ENCODE measurements around the gene VSIG10L2. TPM values are rescaled to one million over a fixed set of nuclear protein-coding genes. Genes with fewer than 3 reads are reported as not detected.

Gene VSIG10L2
- total and polyA plus RNA-seq, 2 donors, result 0.08 to 0.48 TPM

DNA sequence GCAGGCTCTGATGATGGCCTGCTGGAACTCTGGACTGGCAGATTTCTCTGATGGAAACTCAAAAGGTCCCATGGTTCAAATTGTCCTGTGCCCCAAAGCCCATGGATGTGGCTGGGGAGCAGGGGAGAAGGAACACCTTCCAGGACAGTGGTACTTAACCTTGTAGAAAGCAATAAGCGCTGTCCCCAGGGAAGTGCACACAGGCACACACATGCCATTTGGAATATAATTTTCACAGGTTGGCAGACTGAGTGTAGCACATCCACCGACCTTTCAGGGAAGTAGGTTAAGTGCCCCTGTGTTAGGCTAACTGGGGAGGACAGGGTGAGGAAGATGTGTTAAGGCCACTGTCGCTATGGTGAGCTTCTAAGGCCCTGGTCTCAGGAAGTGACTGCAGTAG is 23.7 kb upstream of the VSIG10L2 start:
- whole genome bisulfite sequencing, result 74% methylated on average over 3 of the region's 3 CpGs
- Histone ChIP-seq H3K36me3 (ENCODE audit: insufficient read depth) (no peaks in the 10 kb centered on the region), H3K27ac (ENCODE audit: low read depth) (no peak overlapping the region), H3K4me3 (ENCODE audit: low read depth, low read length) (no peak overlapping the region), H3K4me1 (ENCODE audit: insufficient read depth) (no peaks in the 10 kb centered on the region)
- no peak for DNase-seq (ENCODE audit: extremely low spot score)

DNA sequence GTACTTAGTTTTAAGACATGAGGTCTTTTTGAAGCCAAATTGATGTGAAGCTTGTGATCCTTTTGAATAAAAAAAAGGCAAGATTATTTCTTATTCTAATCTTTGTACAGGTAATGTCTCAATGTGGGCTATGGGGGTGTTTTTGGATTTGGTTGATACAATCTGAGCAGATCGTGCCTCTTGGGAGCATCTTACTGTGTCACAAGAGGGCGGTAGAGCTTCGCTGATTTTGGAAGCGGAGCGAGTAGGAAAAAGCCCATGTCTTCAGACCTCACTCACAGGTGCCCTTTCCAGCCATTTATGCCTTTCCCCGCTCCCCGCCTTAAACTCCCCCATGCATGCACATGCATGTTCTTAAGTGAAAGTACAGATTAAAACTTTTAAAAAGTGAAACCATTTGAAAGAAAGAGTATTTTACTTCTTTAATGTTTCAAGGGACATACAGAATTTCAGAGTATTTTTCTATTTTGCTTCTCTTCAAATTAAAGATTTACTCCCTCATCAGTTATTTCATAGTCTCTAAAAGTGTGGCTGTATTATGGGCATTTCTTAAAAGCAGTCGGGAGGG is 22.7 kb upstream of the VSIG10L2 start:
- no peak overlapping the region for H3K4me3 ChIP-seq (ENCODE audit: low read depth, low read length)
- DNase-seq (ENCODE audit: extremely low spot score), result no peak
- no peak overlapping the region for H3K27ac ChIP-seq (ENCODE audit: low read depth)
- H3K4me1 ChIP-seq (ENCODE audit: insufficient read depth), result no peaks in the 10 kb centered on the region
- H3K36me3 ChIP-seq (ENCODE audit: insufficient read depth), result no peaks in the 10 kb centered on the region
- WGBS, result 7% methylated on average over 8 of the region's 8 CpGs

GRCh38 chr11:125923633-125924032 is 22.2 kb upstream of the VSIG10L2 start:
- Histone ChIP-seq H3K4me1 (ENCODE audit: insufficient read depth) (no peaks in the 10 kb centered on the region), H3K36me3 (ENCODE audit: insufficient read depth) (no peaks in the 10 kb centered on the region), H3K27ac (ENCODE audit: low read depth) (no peak overlapping the region), H3K4me3 (ENCODE audit: low read depth, low read length) (no peak overlapping the region)
- 95% methylated on average over 8 of the region's 8 CpGs for WGBS
- DNase-seq (ENCODE audit: extremely low spot score), result no peak

DNA sequence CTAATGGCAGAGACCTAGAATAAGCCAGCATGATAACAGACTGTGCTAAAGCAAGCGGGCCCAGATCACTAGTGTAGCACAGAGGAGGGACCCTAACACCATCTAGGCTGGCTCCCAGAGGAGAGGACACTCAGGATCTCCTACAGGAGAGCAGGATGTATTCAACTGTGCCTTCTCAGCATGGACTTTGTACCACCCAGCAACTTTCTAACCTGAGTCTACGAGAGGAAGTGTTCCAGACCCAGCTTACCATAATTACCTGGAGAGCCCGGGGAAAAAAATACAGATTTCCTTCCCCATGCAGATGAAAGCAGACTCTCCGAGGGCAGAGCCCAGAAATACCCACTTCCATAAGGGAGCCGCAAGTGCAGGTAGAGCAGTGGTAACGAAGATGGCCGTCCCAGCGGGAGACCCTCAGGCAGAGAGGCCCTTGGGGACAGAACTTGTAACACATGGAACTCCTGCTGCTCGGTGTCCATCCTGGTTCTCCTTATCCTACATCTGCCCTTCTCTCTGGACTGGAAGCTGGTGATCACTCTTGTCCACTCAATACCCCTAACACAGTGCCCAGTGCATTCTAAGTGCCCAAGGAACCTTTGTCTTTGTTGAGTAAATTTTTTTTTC is 21.3 kb upstream of the VSIG10L2 start:
- 92% methylated on average over 9 of the region's 9 CpGs for WGBS
- DNase-seq (ENCODE audit: extremely low spot score), result no peak
- no peak overlapping the region for H3K4me3 ChIP-seq (ENCODE audit: low read depth, low read length)
- no peaks in the 10 kb centered on the region for H3K4me1 ChIP-seq (ENCODE audit: insufficient read depth)
- H3K27ac ChIP-seq (ENCODE audit: low read depth), result no peak overlapping the region
- no peaks in the 10 kb centered on the region for H3K36me3 ChIP-seq (ENCODE audit: insufficient read depth)

DNA sequence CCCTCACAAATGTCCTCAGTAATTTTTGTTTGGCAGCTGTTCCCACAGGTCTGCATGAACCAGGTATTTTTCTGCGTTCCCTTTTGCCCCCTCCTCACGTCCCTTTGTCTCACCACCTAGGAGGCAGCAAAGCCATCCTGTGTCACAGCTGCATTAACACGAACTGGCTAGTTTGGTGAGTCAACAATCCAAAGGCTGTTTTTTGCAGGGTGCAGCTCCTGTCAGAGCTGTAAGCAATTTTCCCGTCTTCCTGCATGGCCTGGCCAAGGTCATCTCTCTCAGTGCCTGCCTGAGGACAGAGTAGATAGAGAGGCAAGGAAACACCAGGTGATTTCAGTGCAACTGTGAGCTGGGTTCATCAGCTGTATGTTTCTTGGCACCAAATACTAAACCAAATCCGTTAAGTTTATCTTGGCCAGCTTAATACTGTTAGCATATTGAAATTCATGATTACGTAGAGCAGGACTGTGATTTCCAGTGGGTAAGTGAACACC is 20.6 kb upstream of the VSIG10L2 start:
- no peak for DNase-seq (ENCODE audit: extremely low spot score)
- no peaks in the 10 kb centered on the region for H3K36me3 ChIP-seq (ENCODE audit: insufficient read depth)
- H3K4me3 ChIP-seq (ENCODE audit: low read depth, low read length), result no peak overlapping the region
- H3K4me1 ChIP-seq (ENCODE audit: insufficient read depth), result no peaks in the 10 kb centered on the region
- 54% methylated on average over 6 of the region's 6 CpGs for WGBS
- no peak overlapping the region for H3K27ac ChIP-seq (ENCODE audit: low read depth)

DNA sequence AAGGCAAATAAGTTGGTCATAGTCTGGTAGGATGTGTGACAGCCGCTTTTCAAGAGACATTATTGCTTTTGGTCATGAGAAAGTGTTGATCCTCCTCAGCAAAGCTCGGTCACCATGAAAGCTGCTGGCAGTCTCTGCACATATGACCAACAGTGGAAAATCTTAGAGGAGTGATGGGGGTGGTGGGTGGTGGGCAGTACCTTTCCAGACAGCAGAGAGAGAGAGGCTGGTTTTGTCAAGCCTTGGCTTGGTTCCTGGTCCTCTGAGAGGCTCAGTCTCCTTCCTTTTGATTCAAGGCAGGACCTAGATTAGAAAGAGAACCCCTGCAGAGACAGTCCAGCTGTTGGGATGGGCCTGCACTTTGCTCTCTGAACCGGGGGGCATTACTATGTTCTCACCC is 20.0 kb upstream of the VSIG10L2 start:
- Histone ChIP-seq H3K4me3 (ENCODE audit: low read depth, low read length) (no peak overlapping the region), H3K4me1 (ENCODE audit: insufficient read depth) (no peaks in the 10 kb centered on the region), H3K36me3 (ENCODE audit: insufficient read depth) (no peaks in the 10 kb centered on the region), H3K27ac (ENCODE audit: low read depth) (no peak overlapping the region)
- DNase-seq (ENCODE audit: extremely low spot score), result no peak
- WGBS, result 65% methylated on average over 3 of the region's 3 CpGs

- Histone ChIP-seq H3K27ac (ENCODE audit: low read depth) (no peak overlapping the region), H3K36me3 (ENCODE audit: insufficient read depth) (no peaks in the 10 kb centered on the region), H3K4me1 (ENCODE audit: insufficient read depth) (no peaks in the 10 kb centered on the region), H3K4me3 (ENCODE audit: low read depth, low read length) (no peak overlapping the region)
- WGBS, result 93% methylated on average over 12 of the region's 12 CpGs
- DNase-seq (ENCODE audit: extremely low spot score), result no peak
Measured at GRCh38 chr11:125926682-125927081, 19.2 kb upstream of the VSIG10L2 start.

DNA sequence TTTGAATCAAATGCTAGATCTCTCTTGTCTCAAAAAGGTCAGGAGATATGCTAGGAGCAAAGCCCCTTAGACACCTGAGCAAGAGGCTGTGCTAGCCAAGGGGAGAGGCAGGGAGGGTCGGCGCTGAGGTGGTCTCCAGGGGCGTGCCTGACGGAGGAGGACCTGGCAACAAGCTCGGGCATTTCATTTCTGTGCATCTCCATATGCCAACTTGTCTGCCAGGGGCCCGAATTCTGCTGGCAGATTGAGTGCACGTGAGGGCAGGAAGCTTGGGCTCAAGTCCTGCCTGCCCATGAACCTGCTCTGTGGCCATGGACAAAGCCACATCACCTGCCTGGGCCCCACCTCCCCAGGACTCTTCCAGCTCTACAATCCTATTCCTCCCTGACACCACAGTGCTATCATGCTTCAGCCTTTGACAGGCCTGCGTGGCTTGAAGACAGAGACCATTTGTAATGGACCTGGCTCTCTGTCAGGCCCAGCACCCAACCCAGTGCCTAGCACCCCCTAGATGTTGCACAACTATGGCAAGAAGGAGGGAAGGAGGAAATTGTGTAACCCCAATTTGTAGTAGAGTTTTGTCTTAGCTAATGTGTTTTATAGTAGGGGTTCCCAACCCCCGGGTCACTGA is 16.3 kb upstream of the VSIG10L2 start:
- Histone ChIP-seq H3K4me1 (ENCODE audit: insufficient read depth) (no peaks in the 10 kb centered on the region), H3K36me3 (ENCODE audit: insufficient read depth) (no peaks in the 10 kb centered on the region), H3K27ac (ENCODE audit: low read depth) (no peak overlapping the region), H3K4me3 (ENCODE audit: low read depth, low read length) (no peak overlapping the region)
- 81% methylated on average over 9 of the region's 9 CpGs for WGBS
- no peak for DNase-seq (ENCODE audit: extremely low spot score)

GRCh38 chr11:125930076-125930450 is 15.8 kb upstream of the VSIG10L2 start:
- Histone ChIP-seq H3K4me1 (ENCODE audit: insufficient read depth) (no peaks in the 10 kb centered on the region), H3K27ac (ENCODE audit: low read depth) (no peak overlapping the region), H3K4me3 (ENCODE audit: low read depth, low read length) (no peak overlapping the region), H3K36me3 (ENCODE audit: insufficient read depth) (no peaks in the 10 kb centered on the region)
- DNase-seq (ENCODE audit: extremely low spot score), result no peak
- WGBS, result 89% methylated on average over 11 of the region's 11 CpGs

- 69% methylated on average over 3 of the region's 3 CpGs for WGBS
- Histone ChIP-seq H3K4me1 (ENCODE audit: insufficient read depth) (no peaks in the 10 kb centered on the region), H3K36me3 (ENCODE audit: insufficient read depth) (no peaks in the 10 kb centered on the region), H3K4me3 (ENCODE audit: low read depth, low read length) (no peak overlapping the region), H3K27ac (ENCODE audit: low read depth) (no peak overlapping the region)
- DNase-seq (ENCODE audit: extremely low spot score), result no peak
Measured at GRCh38 chr11:125931116-125931515, 14.7 kb upstream of the VSIG10L2 start.

GRCh38 chr11:125931668-125932067 is 14.2 kb upstream of the VSIG10L2 start:
- Histone ChIP-seq H3K4me3 (ENCODE audit: low read depth, low read length) (no peak overlapping the region), H3K4me1 (ENCODE audit: insufficient read depth) (no peaks in the 10 kb centered on the region), H3K36me3 (ENCODE audit: insufficient read depth) (no peaks in the 10 kb centered on the region), H3K27ac (ENCODE audit: low read depth) (no peak overlapping the region)
- WGBS, result 42% methylated on average over 6 of the region's 6 CpGs
- DNase-seq (ENCODE audit: extremely low spot score), result peak; percentile 60

GRCh38 chr11:125932301-125932700 is 13.5 kb upstream of the VSIG10L2 start:
- Histone ChIP-seq H3K4me3 (ENCODE audit: low read depth, low read length) (no peak overlapping the region), H3K27ac (ENCODE audit: low read depth) (no peak overlapping the region), H3K4me1 (ENCODE audit: insufficient read depth) (no peaks in the 10 kb centered on the region), H3K36me3 (ENCODE audit: insufficient read depth) (no peaks in the 10 kb centered on the region)
- no peak for DNase-seq (ENCODE audit: extremely low spot score)
- 82% methylated on average over 9 of the region's 9 CpGs for WGBS

DNA sequence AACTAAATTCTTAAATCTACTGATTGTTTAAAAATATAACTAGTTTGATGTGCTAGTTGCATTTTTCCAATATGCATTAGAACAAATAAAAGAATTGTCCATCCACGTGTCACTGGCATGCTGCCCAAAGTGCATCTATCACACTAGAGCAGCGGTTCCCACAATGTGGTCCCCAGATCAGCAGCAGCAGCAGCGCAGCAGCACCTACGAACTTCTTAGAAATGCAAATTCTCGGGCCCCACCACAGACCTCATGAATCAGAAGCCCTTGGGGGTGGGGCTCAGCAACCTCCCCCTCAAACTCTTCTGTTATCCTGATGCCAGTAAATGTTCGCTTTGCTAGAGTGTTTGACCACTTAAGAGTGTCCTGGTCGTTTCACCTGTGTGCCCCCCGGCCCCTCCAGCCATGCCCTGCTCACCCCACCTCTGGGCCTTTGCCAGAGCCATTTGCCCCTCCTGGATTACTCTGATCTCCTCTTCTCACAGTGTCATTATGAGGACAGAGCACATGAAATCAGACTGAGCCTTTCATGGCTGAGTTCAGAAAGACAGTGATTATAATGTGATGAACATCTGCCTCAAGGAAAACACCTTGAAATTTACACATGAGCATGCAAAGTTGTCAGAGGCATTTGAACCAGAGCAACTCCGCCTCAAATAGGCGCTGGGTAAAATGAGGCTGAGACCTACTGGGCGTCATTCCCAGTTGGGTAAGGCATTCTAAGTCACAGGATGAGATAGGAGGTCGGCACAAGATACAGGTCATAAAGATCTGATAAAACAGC is 12.6 kb upstream of the VSIG10L2 start:
- H3K27ac ChIP-seq (ENCODE audit: low read depth), result no peak overlapping the region
- H3K4me1 ChIP-seq (ENCODE audit: insufficient read depth), result no peaks in the 10 kb centered on the region
- DNase-seq (ENCODE audit: extremely low spot score), result no peak
- no peaks in the 10 kb centered on the region for H3K36me3 ChIP-seq (ENCODE audit: insufficient read depth)
- WGBS, result 75% methylated on average over 12 of the region's 12 CpGs
- H3K4me3 ChIP-seq (ENCODE audit: low read depth, low read length), result no peak overlapping the region

- WGBS, result 97% methylated on average over 8 of the region's 8 CpGs
- DNase-seq (ENCODE audit: extremely low spot score), result no peak
- Histone ChIP-seq H3K4me1 (ENCODE audit: insufficient read depth) (no peaks in the 10 kb centered on the region), H3K36me3 (ENCODE audit: insufficient read depth) (no peaks in the 10 kb centered on the region), H3K4me3 (ENCODE audit: low read depth, low read length) (no peak overlapping the region), H3K27ac (ENCODE audit: low read depth) (no peak overlapping the region)
Measured at GRCh38 chr11:125934473-125934872, 11.4 kb upstream of the VSIG10L2 start.
